ENCODE results near the gene PRAME. TPM values are rescaled to one million over a fixed set of nuclear protein-coding genes. Genes with fewer than 3 reads are reported as not detected.

PRAME gene
- total RNA-seq, 1 donor from 2014 or later, result not detected

DNA sequence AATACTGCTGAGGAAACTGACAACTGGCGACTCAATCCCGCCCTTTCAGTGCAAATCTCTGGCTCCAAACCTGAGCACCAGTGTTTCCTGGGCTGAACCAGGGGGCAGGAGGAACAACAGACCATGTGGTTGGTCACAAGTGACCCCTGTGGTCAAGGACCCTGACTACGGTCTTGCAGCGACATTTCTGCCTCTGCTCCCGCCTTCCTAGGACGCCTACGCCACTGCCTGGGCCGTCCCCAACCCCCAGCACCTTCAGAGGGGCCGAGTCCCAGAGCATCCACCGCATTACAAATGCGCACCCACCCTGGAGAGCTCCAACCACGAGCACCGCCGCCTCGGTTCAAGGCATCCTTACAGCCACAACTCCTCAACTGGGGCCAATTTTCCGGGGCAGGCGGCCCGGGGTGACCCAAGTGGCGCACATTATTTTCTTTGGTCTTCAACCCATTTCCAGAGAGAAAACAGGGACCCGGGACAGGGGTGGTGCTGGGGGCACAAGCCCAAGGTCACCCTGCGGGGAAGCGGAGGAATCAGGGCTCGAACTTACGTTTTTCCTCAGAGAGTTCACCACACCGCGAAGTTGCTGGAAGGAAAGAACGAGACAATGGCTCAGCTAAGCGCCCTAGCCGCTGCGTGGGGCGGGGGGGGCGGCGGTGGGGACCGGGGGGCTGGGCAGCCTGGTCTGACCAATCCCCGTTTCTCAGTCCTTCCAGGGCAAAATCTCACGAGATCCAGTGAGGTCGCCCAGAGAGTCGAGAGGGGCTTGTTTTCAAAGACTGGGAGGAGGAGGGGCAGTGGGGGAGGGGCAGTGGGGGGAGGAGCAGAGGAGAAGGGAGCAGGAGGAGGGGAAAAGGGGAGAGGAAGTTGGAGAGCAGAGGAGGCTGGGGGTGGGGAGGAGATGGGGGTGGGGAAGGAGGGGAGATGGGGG, 1.8 kb downstream of the PRAME start:
- Mint-ChIP-seq H3K4me3 (ENCODE audit: unreplicated experiment) (no peak overlapping the region), H3K36me3 (ENCODE audit: low read depth, unreplicated experiment) (no peaks in the 10 kb centered on the region), H3K27ac (ENCODE audit: unreplicated experiment) (no peak overlapping the region), H3K27me3 (ENCODE audit: low read depth, unreplicated experiment) (peaks cover 27% of the 10 kb centered on the region), H3K9me3 (ENCODE audit: unreplicated experiment) (peaks cover 2% of the 10 kb centered on the region), H3K4me1 (ENCODE audit: low read depth, unreplicated experiment) (peaks cover 2% of the 10 kb centered on the region)
- no peaks in the 10 kb centered on the region for H4K20me1 ChIP-seq (ENCODE audit: insufficient read depth, low read length)
- H3K9me3 ChIP-seq (ENCODE audit: insufficient read depth, low read depth, low read length), result no peaks in the 10 kb centered on the region
- H3K4me2 ChIP-seq (ENCODE audit: low read length), result no peak overlapping the region
- H3K9ac ChIP-seq (ENCODE audit: low read length), result no peak overlapping the region
- FAIRE-seq (no peak), DNase-seq (ENCODE audit: low read depth) (no peak)
- no peaks in the 10 kb centered on the region for H3K79me2 ChIP-seq (ENCODE audit: insufficient read depth, low read length)
- no peaks in the 10 kb centered on the region for H3K27me3 ChIP-seq (ENCODE audit: insufficient read depth, low read length)
- H3K4me3 ChIP-seq (ENCODE audit: insufficient read depth, low read depth, low read length), result no peak overlapping the region
- no peaks in the 10 kb centered on the region for H3K4me1 ChIP-seq (ENCODE audit: insufficient read depth, low read length)
- no peak overlapping the region for H2AFZ ChIP-seq (ENCODE audit: low read depth, low read length)
- no peaks in the 10 kb centered on the region for H3K36me3 ChIP-seq (ENCODE audit: insufficient read depth, low read length)
- no peak for TF ChIP-seq EZH2 (IDR thresholded peaks at IDR 0.05; ENCODE audit: insufficient read depth, low read length)
- TF ChIP-seq, protein P1, sequence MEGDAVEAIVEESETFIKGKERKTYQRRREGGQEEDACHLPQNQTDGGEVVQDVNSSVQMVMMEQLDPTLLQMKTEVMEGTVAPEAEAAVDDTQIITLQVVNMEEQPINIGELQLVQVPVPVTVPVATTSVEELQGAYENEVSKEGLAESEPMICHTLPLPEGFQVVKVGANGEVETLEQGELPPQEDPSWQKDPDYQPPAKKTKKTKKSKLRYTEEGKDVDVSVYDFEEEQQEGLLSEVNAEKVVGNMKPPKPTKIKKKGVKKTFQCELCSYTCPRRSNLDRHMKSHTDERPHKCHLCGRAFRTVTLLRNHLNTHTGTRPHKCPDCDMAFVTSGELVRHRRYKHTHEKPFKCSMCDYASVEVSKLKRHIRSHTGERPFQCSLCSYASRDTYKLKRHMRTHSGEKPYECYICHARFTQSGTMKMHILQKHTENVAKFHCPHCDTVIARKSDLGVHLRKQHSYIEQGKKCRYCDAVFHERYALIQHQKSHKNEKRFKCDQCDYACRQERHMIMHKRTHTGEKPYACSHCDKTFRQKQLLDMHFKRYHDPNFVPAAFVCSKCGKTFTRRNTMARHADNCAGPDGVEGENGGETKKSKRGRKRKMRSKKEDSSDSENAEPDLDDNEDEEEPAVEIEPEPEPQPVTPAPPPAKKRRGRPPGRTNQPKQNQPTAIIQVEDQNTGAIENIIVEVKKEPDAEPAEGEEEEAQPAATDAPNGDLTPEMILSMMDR (IDR thresholded peaks at IDR 0.05; ENCODE audit: insufficient read depth, low read depth, low read length), result no peak
- no peak overlapping the region for H3K27ac ChIP-seq (ENCODE audit: low read depth, low read length)

DNA sequence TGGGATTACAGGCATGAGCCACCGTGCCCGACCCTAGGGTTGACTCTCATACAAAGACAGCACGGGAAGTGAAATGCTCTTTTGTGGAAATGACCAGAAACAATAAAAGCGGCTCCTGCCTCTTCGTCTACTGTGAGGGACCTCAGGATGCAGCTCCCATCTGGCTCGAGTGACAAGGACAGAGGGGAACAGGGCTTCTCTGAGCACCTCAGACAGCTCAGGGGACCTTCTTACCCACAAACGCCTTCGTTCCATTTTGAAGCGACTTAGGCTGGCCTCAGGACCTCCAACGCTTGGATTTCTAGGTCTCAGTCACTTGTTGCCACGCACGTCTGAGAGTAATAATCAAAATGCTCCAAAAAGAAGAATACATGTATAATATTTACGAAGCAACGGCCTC, 2.5 kb downstream of the PRAME start:
- no peak overlapping the region for H3K27ac ChIP-seq (ENCODE audit: low read depth, low read length)
- H3K9ac ChIP-seq (ENCODE audit: low read length), result no peak overlapping the region
- no peak overlapping the region for H3K4me2 ChIP-seq (ENCODE audit: low read length)
- Mint-ChIP-seq H3K36me3 (ENCODE audit: low read depth, unreplicated experiment) (no peaks in the 10 kb centered on the region), H3K27me3 (ENCODE audit: low read depth, unreplicated experiment) (peaks cover 27% of the 10 kb centered on the region), H3K4me1 (ENCODE audit: low read depth, unreplicated experiment) (peaks cover 2% of the 10 kb centered on the region), H3K9me3 (ENCODE audit: unreplicated experiment) (peaks cover 2% of the 10 kb centered on the region), H3K27ac (ENCODE audit: unreplicated experiment) (no peak overlapping the region), H3K4me3 (ENCODE audit: unreplicated experiment) (no peak overlapping the region)
- no peak for DNase-seq (ENCODE audit: low read depth)
- no peak for FAIRE-seq
- no peaks in the 10 kb centered on the region for H3K9me3 ChIP-seq (ENCODE audit: insufficient read depth, low read depth, low read length)
- no peaks in the 10 kb centered on the region for H4K20me1 ChIP-seq (ENCODE audit: insufficient read depth, low read length)
- no peaks in the 10 kb centered on the region for H3K27me3 ChIP-seq (ENCODE audit: insufficient read depth, low read length)
- no peak overlapping the region for H3K4me3 ChIP-seq (ENCODE audit: insufficient read depth, low read depth, low read length)
- no peaks in the 10 kb centered on the region for H3K4me1 ChIP-seq (ENCODE audit: insufficient read depth, low read length)
- H3K36me3 ChIP-seq (ENCODE audit: insufficient read depth, low read length), result no peaks in the 10 kb centered on the region
- H2AFZ ChIP-seq (ENCODE audit: low read depth, low read length), result no peak overlapping the region
- H3K79me2 ChIP-seq (ENCODE audit: insufficient read depth, low read length), result no peaks in the 10 kb centered on the region
- TF ChIP-seq, protein P1 (IDR thresholded peaks at IDR 0.05; ENCODE audit: insufficient read depth, low read depth, low read length), result no peak
- no peak for TF ChIP-seq EZH2 (IDR thresholded peaks at IDR 0.05; ENCODE audit: insufficient read depth, low read length)

DNA sequence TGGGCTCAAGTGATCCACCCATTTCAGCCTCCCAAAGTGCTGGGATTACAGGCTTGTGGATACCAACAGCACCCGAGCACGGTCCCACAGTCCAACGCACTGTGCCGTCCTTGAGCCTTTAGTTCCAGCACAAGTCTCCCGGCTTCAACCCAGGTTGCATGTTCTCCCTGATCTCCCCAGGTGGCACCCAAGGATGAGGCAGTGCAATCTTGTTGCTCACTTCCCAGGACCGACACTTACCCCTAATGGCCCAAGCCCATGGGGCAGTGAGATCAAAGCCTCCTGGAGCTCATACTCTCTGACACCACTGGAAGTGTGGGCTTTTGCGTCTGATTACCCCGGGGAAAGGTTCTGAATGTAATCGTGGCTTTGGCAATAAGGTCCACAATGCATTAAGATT, 3.5 kb downstream of the PRAME start:
- no peaks in the 10 kb centered on the region for H3K27me3 ChIP-seq (ENCODE audit: insufficient read depth, low read length)
- H3K9me3 ChIP-seq (ENCODE audit: insufficient read depth, low read depth, low read length), result no peaks in the 10 kb centered on the region
- no peak overlapping the region for H3K9ac ChIP-seq (ENCODE audit: low read length)
- peaks cover 2% of the 10 kb centered on the region for H3K4me1 Mint-ChIP-seq (ENCODE audit: low read depth, unreplicated experiment)
- no peak overlapping the region for H3K4me3 Mint-ChIP-seq (ENCODE audit: unreplicated experiment)
- H3K79me2 ChIP-seq (ENCODE audit: insufficient read depth, low read length), result no peaks in the 10 kb centered on the region
- DNase-seq (ENCODE audit: low read depth) (no peak), FAIRE-seq (no peak)
- no peak overlapping the region for H3K4me2 ChIP-seq (ENCODE audit: low read length)
- no peaks in the 10 kb centered on the region for H3K36me3 ChIP-seq (ENCODE audit: insufficient read depth, low read length)
- no peaks in the 10 kb centered on the region for H3K4me1 ChIP-seq (ENCODE audit: insufficient read depth, low read length)
- no peaks in the 10 kb centered on the region for H3K36me3 Mint-ChIP-seq (ENCODE audit: low read depth, unreplicated experiment)
- TF ChIP-seq EZH2 (IDR thresholded peaks at IDR 0.05; ENCODE audit: insufficient read depth, low read length), result no peak
- TF ChIP-seq, protein P1 (IDR thresholded peaks at IDR 0.05; ENCODE audit: insufficient read depth, low read depth, low read length), result no peak
- no peak overlapping the region for H2AFZ ChIP-seq (ENCODE audit: low read depth, low read length)
- H4K20me1 ChIP-seq (ENCODE audit: insufficient read depth, low read length), result no peaks in the 10 kb centered on the region
- no peak overlapping the region for H3K27ac Mint-ChIP-seq (ENCODE audit: unreplicated experiment)
- peaks cover 2% of the 10 kb centered on the region for H3K9me3 Mint-ChIP-seq (ENCODE audit: unreplicated experiment)
- H3K27me3 Mint-ChIP-seq (ENCODE audit: low read depth, unreplicated experiment), result peaks cover 35% of the 10 kb centered on the region
- H3K4me3 ChIP-seq (ENCODE audit: insufficient read depth, low read depth, low read length), result no peak overlapping the region
- no peak overlapping the region for H3K27ac ChIP-seq (ENCODE audit: low read depth, low read length)

Data from astrocyte (in vitro differentiated cells and primary cell).